Left hindlimb (tissue), 1 donor: ENCODE data around the gene SAMSN1.
"Not testable (repeated sequence)": the region's sequence is repeated elsewhere in the genome, so short reads cannot be mapped to it uniquely, and the experiment has no call there.

Experiments used
- DNase-seq: peaks from one replicate; pipeline ENCODE4 v3.0.0-alpha.2; 2018

SAMSN1 gene

DNA sequence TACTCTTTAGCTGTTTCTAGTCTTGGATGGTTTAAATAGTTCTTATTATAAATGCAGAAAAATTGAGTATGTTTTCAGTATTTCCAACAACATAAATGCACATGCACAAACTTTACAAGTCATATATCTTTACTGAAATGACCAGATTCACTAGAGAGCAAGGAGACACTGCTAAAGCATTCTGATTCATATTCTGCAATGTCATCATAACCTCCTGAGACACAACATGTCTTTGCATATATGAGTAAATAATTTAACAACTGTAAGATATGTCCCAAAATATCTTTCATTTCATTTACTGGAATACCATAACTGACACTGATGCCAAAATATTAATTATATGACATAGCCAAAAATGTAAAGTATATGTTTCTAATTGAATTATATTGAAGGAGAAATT, 16.8 kb upstream of the SAMSN1 start:
- no peak for DNase-seq

DNA sequence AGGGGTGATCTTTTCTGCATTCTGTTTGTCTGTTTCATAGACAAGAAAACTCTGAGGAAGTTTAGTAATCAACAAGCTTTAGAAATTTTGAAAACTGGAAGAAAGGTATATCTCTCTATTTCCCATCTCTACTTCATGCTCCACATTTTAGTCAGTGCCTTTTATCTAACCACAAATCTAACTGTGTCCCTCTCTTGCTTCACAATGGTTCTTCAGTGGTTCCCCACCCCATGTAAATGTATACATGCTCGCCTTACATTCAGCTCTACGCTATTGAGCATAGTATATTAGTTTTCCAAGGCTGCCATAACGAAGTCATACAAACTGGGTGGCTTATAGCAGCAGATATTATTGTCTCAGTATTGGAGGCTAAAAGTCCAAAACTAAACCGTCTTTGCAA, 14.4 kb upstream of the SAMSN1 start:
- DNase-seq: no peak

DNA sequence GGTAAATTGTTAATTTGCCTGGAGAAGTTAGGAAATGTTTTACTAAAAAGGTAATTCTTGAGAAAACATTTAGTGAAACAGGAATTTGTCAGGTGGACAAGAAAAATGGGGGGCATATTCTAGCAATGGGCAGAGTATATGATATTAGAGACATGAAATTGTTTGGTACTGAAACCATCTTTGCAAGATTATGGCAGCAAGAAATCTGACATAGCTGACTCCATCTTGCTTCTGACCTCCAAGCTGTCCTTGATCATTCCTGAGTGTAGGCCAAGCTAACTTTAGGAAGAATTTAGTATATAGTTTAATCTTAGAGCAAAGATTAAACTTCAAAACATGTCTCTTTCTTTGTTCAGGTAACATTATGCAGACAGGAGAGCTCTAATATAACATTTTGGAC, 14.0 kb upstream of the SAMSN1 start:
- no peak for DNase-seq

DNA sequence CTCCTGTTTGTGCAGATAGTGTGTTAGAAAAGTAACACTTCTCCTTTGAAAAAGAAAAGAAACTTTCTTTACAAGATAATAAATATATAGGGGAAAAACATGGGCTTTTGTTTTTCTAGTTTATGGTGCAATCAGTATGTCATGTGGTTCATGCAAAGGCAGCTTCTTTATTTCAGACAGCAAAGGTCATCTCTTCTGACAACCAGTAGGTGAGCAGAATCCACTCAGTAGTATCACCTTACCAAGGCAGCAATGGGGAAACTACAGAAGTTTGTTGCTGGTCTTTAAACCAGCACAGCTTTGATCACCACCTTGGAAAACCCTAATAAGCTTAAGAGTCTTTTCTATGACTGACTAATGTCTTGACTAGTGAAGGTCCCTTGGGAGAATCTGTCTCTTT, 13.0 kb upstream of the SAMSN1 start:
- DNase-seq: no peak

DNA sequence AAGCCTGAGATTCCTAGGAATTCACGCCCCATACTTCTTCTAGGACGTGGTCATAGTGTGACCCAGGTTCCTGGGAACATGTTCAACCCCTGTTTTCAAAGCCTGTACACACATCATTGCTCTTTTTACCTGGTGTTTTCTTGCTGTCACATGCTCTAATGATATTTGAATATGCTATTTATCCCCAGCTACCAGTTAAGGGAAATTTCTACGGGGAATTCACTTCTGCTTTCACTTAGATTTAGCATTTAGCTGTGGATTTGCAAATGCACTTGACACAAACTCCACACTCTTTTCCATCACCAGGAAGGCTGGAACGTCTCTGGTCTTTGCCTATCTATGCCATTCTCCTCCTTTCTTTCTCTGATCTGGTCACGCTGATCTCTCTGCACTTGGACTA, 11.3 kb upstream of the SAMSN1 start:
- DNase-seq: no peak

DNA sequence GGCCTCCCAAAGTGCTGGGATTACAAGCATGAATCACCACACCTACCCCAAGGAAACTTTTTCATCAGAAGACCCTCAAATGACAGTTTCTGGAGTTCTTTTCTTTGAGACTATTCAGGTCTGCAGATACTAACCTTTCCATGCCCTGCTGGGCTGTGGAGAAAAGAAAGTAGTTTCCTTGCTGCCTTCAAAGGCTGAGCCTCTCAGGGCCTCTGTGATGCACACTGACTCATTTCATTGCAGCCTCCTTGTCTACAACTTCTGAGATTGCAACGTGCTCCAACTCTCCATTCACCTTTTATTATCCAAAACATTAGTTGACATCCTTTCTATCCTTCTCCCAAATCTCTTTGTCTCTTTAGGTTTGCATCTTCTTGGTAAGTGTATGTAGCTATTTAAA, 8.8 kb upstream of the SAMSN1 start:
- no peak for DNase-seq

DNA sequence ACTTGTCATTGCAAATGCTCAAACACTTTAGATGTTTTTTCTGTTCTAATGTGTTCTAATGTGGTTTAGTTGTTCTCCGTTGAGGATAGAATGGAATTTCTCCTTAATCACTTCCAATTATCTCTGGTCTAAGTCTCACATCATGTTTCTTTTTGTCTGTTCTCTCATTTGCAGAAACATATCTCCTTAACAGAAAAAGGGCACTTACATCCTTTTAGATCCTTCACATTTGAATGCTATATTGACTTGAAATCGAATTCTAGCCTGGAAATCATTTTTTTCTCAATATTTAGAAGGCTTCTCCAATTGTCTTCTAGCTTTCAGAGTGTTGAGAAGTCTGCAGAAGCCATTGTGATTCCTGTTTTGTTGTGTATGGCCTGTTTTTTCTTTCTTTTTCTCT, 7.3 kb upstream of the SAMSN1 start:
- no peak for DNase-seq

DNA sequence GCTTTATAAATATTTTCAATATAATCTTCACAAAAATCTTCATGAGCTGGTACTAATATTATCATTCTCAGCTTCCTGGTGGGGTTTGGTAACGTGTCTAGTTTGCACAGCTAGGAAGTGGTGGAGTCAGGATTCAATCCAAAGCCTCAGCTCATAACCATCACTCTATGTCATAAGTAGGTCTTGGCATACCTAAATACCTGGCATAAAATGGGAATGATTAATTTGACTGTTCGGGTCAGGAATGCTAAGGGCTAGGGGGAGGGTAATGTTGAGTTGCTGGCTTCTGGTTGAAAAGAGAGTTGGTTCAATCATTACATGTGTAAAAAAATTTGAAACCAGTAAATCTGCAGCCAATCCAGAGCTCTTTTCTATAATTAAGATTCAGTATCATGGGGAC, 5.6 kb upstream of the SAMSN1 start:
- DNase-seq: no peak

DNA sequence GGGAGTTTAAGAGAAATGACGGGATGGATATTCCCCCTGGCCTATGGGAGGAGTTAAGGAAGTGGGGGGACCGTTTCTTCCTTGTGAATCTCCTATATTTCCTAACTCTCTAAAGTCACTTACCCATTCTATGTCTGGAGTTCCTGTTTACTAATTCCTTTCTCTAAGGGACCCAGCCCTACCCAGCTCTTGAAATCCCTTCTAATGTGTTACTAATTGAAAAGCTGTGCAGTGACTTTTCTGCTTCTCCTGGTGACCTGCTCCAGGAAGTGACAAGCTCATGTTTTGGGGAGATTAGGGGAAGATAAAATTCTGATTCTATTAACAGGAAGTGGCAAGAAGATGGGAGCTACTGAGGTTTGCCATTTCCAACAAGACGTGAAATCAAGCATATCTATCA, 4.0 kb upstream of the SAMSN1 start:
- DNase-seq: no peak

DNA sequence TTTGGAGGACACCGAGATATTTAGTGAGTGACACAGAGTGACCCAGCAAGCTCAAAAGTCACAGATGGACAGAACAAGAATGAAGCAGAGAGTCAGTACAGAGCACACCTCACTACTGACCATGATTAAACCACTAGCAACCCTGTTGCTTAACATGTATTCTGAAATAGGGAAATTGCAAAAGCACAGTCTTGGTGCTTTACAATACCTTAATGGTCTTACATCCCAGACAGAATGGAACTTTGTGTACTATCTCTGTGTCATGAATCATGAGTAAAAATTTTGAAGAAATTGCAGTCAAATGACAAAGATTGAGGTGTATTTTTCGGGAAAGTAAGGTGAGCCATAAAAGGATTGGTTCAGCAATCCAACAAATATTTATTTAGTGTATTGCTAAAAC, 2.7 kb upstream of the SAMSN1 start:
- DNase-seq: no peak

DNA sequence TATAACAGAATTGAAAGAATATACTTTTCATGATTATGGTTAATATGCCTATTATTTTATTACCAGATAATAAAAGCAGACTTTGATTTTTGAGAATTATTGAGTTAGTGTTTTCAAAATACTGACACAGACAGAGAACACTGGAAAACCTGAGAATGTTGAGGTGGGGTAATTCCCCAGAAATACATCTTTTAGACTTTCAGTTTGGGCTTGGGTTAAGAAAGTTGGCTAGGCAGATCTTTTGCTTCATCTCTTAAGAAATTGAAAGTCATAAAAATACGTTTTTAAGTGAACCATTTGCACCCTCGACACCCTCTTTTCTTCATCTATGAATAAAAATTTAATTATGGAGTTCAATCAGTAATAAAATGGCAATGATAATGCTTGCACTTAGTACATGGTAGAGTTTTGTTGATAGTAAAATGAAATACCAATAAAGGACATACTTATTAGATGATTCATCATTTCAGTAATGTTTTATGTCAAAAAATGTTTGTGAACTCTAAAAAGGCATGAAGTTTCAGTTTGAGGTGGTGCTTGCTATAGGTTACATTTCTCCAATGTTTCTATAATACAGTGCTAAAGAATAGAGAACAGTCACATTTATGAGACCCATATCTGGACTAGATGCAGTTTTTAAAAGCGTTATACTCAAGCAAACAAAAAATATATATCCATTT, 1.9 kb upstream of the SAMSN1 start:
- DNase-seq: no peak

DNA sequence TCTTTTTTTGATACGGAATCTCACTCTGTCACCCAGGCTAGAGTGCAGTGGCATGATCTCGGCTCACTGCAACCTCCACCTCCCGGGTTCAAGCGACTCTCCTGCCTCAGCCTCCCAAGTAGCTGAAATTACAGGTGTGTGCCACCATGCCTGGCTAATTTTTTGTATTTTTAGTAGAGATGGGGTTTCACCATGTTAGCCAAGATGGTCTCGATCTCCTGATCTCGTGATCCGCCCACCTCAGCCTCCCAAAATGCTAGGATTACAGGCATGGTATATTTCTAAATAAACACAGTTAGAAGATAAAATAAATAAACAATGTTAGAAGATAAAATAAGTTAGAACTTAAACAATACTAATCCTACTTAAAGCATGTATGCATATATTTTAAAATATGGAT, 604 bp upstream of the SAMSN1 start:
- DNase-seq: not testable (repeated sequence)

DNA sequence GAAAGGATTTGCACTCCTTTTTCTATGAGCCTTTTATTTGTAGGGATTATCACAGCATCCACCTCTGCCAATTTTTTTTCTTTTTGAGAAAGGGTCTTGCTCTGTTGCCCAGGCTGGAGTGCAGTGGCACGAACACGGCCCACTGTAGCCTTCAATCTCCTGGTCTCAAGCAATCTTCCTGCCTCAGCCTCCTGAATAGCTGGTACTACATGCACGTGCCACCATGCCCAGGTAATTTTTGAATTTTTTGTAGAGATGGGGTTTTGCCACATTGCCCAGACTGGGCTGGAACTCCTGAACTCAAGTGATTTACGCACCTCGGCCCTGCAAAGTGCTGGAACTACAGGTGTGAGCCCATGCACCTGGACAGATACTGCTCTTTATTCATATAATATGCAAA, 2.1 kb downstream of the SAMSN1 start:
- no peak for DNase-seq

DNA sequence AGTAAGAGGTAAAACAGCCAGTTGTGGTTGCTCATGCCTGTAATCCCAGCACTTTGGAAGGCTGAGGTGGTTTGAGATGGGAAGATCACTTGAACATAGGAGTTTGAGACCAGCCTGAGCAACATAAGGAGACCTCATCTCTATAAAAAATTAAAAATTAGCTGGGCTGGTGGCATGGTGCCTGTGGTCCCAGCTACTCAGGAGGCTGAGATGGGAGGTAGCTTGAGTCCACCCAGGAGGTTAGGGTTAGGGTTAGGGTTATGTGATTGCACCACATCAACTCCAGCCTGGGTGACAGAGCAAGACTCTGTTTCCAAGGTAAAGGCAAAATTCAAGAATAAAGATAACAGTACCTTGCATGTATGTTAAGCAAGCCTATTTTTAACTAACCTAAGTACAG, 3.5 kb downstream of the SAMSN1 start:
- DNase-seq: no peak

DNA sequence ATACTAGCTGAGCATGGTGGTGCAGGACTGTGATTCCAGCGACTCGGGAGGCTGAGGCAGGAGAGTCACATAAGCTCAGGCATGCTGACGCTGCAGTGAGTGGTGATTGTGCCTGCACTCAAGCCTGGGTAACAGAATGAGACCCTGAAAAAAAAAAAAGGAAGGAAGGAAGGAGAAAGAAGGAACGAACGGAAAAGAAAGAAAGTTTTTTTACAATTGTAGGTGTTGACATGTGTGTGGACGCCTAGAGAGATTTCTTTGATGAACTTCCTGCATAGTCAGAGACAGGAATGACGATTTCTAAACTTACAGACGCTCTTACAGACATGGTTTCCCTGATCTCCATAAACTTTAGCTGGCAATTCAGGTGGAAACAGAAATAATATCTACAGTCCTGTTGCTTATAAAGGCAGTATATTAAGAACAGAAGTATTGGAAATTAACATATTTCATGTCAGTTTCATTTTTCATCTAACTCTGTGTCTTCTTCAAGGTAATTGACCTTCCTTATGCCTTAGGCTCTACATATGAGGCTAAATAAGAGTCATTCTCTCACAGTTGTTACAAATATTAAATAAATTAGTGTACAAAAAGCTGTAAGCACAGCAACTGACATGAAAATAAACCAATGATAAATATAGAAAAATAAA, 4.1 kb downstream of the SAMSN1 start:
- no peak for DNase-seq

DNA sequence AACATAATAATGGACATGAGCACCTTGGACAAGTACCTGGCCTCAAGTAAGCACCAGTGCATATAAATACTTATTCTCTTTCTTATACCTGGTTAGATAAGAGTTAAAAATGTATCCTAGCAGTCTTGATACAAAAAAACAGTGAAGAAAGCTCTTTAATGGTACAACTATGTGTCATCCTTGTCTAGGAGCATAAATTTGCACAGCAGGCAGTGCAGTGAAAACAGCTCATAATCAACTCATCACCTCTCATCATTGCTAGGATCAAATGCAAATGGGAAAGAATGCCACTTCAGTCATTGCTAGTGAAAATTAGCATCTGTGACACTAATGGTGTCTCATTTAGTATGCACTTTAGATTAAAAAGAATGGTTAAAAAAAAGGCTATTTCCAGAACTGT, 7.6 kb downstream of the SAMSN1 start:
- no peak for DNase-seq

DNA sequence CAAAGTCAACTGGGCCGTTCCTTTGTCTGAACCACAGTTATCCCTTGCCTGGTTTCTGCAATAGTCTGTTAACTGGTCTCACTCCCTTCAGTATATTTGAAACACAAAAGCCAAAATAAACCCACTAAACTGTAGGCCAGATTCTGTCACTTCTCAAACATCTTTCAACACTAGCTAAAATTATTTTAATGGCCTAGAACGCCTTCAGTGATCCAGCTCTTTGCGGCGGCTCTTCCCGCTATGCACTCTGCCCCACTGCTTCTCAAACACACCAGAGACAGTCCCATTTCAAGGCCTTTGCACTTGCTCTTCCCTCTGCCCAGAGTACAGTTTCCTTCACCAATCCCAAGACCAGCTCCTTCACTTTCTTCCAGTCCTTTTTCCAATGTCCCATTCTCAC, 9.2 kb downstream of the SAMSN1 start:
- no peak for DNase-seq

DNA sequence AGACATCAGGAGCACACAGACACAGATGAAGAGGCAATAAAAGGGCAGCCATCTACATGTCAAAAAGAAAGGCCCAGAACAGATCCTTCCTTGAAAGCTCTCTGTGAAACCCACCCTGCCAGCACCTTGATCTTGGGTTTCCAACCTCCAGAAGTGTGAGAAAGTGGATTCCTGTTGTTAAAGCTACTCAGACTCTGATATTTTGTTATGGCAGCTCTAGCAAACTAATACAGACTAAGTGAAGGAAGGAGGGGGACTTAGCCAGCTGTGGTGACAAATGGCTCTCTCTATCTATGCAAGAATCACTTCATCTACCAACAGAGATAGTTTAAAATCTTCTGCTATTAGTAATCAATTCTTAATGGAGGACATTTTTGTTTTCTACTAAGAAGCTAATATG, 10.4 kb downstream of the SAMSN1 start:
- no peak for DNase-seq

DNA sequence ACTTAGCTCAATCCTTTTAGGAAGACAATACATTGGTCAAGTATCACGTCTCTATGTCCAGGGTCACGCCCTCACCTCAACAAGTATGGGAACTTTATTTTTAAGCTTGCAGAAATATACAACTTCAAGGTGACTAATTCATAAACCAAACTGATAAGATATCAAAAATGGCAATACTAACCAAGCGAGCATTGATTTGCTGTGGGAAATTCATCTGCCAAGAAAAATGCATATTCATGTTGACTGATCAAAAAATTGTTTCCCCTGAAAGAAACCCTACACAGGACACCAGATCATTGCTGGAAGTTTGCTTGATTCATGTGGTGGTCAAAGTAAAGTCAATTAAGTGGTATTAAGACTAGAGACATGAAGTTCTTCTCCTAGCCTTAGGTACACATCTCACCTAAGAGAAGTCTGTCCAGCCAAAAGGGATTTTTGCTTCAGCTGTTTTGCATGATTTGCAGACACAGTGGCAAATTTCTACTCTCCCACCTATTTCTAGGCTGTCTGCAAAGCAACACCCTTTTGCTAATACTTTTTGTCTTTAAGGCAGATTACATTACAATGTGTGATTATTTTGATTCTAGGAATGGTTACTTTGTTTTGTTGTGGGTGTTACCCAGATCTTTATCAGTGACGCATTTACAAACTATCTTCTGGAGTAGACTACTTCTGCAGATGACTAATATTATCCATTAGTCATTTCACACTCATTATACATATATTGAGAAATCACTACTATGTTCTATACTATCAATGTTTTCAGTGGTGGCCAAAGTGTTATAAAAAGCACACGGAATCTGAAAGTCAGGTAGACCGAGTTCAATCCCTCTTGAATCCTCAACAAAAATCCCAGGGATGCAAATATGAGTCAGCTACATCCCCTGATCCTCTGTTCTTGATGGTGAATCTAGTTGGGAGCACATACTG, 12.4 kb downstream of the SAMSN1 start:
- DNase-seq: no peak

DNA sequence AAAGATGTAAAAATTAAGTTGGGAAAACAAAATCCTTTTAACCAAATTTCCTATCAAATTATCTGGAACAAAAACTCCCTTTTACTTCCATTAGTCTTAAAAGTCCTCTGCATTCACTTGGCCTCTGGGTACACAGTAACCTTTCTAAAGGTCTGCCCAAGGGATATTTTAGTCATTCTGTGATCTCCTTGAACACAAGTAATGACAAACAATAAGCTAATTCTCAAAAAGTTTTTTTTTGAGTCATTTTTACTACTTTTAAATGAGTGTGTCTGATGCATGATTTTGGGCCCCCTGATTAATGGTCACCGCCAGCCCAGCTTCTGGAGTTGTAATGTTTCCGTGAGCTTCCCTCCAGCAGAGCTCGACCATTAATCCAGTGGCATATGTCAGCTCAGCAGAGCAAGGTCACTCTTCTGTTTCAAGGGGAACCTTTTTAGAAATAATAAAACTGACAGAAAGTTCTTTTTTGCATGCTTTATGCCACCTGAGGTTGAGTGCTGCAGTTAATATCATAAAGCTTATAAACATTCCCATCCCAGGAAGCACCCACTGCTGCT, 14.3 kb downstream of the SAMSN1 start:
- no peak for DNase-seq

DNA sequence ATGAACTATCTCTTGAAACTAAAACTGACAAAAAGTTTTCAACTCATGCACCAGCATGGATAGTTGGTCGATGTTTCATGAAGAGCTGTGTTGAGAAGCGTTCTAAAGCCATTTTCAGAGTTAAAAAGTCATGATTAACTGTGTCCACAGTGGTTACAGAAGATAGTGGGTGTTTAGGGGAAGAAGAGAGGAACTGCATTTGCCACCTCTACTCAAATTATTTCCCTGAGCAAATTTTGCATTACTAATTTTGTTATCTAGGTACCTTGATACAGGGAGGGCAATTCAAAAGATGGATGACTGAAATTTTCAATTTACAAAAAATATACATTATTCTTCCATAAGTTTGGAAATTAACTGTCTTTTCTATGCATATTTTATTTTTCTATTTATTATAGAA, 15.5 kb downstream of the SAMSN1 start:
- DNase-seq: no peak

DNA sequence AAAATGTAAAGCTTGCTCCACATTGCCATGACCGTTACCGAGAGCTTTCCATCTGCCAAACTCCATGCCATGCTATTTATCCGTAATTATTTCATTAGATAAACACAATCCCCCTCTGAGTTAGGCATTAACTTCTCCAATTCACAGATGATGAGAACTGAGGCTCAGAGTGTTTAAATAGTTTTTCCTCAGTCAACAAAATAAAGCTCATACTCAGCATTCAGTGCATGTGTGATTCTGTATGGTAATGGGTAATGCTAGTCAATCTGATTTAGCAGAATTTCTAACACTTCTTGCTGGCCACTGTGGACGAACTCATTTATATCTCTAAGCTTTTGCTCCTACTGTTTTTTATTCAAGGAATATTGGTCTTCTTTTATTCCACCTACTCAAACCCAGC, 17.3 kb downstream of the SAMSN1 start:
- no peak for DNase-seq
